Cardiac muscle cell (in vitro differentiated cells and primary cell): Measurements from ENCODE around the gene RFX1. TPM values are rescaled to one million over a fixed set of nuclear protein-coding genes. Genes with fewer than 3 reads are reported as not detected.

ENCODE experiments used
- DNase-seq, 2 donors: peaks; one replicate each; pipeline versions ENCODE4 v3.0.0 to v3.0.0-alpha.2; 2010 to 2017; ENCODE audit warnings: low read depth in 1 of 2, low spot score in 1 of 2
- H3K27ac ChIP-seq: fragments of 200-600 bp; sonication (generic); 2 replicates; pipeline ENCODE4 v1.5.1; 2016
- H3K27me3 ChIP-seq: fragments of 200-600 bp; sonication (generic); 2 replicates; pipeline ENCODE4 v1.6.0; 2016; ENCODE audit warnings: control low read depth
- H3K36me3 ChIP-seq: fragments of 200-600 bp; sonication (generic); 2 replicates; pipeline ENCODE4 v1.5.1; 2016; ENCODE audit warnings: control low read depth
- H3K4me1 ChIP-seq: fragments of 200-600 bp; sonication (generic); 2 replicates; pipeline ENCODE4 v1.8.1; 2017; ENCODE audit warnings: low read depth, mild to moderate bottlenecking, mixed run types
- H3K4me3 ChIP-seq: fragments of 200-600 bp; sonication (generic); 2 replicates; pipeline ENCODE4 v1.5.1; 2016; ENCODE audit warnings: mild to moderate bottlenecking
- H3K9me3 ChIP-seq: fragments of 200-600 bp; sonication (generic); 2 replicates; pipeline ENCODE4 v1.5.1; 2017; ENCODE audit warnings: low read depth, mild to moderate bottlenecking, control low read depth
- polyA plus RNA-seq: library from polyadenylated mRNA; unstranded; fragments of >200 nt; fragmentation: Nextera tagmentation; extraction: Ambion mirVana; gene quantifications from 2 replicates; pipeline ENCODE4 v1.2.1, GENCODE V29; 2016
- total RNA-seq: library from RNA; depleted of rRNA; stranded (reverse); fragments of >200 nt; gene quantifications from 2 replicates; pipeline ENCODE4 v1.2.3, GENCODE V29; 2016
- TF ChIP-seq, protein P1 (sequence below): IDR thresholded peaks from 2 replicates; pipeline ENCODE4 v1.5.1; 2012; ENCODE audit warnings: low read depth, mild to moderate bottlenecking, low read length

Gene RFX1
- total and polyA plus RNA-seq, 2 experiments from 2014 or later: 3.3 to 8.9 TPM

- H3K36me3 ChIP-seq: no peaks in the 10 kb centered on the region
- H3K9me3 ChIP-seq: no peaks in the 10 kb centered on the region
- peak overlapping the region; percentile 42 for H3K27ac ChIP-seq
- TF ChIP-seq, protein P1, sequence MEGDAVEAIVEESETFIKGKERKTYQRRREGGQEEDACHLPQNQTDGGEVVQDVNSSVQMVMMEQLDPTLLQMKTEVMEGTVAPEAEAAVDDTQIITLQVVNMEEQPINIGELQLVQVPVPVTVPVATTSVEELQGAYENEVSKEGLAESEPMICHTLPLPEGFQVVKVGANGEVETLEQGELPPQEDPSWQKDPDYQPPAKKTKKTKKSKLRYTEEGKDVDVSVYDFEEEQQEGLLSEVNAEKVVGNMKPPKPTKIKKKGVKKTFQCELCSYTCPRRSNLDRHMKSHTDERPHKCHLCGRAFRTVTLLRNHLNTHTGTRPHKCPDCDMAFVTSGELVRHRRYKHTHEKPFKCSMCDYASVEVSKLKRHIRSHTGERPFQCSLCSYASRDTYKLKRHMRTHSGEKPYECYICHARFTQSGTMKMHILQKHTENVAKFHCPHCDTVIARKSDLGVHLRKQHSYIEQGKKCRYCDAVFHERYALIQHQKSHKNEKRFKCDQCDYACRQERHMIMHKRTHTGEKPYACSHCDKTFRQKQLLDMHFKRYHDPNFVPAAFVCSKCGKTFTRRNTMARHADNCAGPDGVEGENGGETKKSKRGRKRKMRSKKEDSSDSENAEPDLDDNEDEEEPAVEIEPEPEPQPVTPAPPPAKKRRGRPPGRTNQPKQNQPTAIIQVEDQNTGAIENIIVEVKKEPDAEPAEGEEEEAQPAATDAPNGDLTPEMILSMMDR: no peak
- no peak for DNase-seq
- no peak overlapping the region for H3K4me3 ChIP-seq
- no peaks in the 10 kb centered on the region for H3K27me3 ChIP-seq
- no peaks in the 10 kb centered on the region for H3K4me1 ChIP-seq
Measured at GRCh38 chr19:14002571-14003250, 3.4 kb downstream of the RFX1 start.

GRCh38 chr19:14000691-14001375 lies 5.3 kb downstream of the RFX1 start:
- H3K4me1 ChIP-seq: no peaks in the 10 kb centered on the region
- H3K27ac ChIP-seq: no peak overlapping the region
- DNase-seq: no peak
- H3K36me3 ChIP-seq: no peaks in the 10 kb centered on the region
- H3K9me3 ChIP-seq: no peaks in the 10 kb centered on the region
- H3K4me3 ChIP-seq: no peak overlapping the region
- TF ChIP-seq, protein P1: no peak
- H3K27me3 ChIP-seq: no peaks in the 10 kb centered on the region

GRCh38 chr19:13999085-13999484 lies 7.0 kb downstream of the RFX1 start:
- Histone ChIP-seq H3K36me3 (no peaks in the 10 kb centered on the region), H3K4me1 (no peaks in the 10 kb centered on the region), H3K4me3 (no peak overlapping the region), H3K9me3 (no peaks in the 10 kb centered on the region), H3K27me3 (no peaks in the 10 kb centered on the region), H3K27ac (no peak overlapping the region)
- no peak for DNase-seq
- TF ChIP-seq, protein P1: no peak

DNA sequence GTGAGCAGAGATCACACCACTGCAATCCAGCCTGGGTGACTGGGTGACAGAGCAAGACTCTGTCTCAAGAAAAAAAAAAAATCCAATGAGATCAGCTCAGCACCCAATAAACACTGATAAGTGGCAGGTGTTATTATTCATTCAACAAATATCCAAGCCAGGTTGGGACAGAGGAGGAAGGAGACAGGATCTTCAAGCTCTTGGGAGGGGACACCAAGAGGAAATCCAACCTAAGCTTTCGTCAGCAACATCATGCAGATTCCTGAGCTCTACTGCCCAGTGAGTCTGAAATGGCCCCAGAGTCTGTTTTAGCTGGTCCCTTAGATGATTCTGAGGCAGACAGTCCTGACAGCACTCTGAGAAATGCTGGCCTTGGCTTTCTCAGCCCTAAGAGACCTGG lies 7.7 kb downstream of the RFX1 start:
- Histone ChIP-seq H3K9me3 (no peaks in the 10 kb centered on the region), H3K4me3 (no peak overlapping the region), H3K27me3 (no peaks in the 10 kb centered on the region), H3K4me1 (no peaks in the 10 kb centered on the region), H3K36me3 (no peaks in the 10 kb centered on the region), H3K27ac (no peak overlapping the region)
- DNase-seq: no peak
- TF ChIP-seq, protein P1: no peak

DNA sequence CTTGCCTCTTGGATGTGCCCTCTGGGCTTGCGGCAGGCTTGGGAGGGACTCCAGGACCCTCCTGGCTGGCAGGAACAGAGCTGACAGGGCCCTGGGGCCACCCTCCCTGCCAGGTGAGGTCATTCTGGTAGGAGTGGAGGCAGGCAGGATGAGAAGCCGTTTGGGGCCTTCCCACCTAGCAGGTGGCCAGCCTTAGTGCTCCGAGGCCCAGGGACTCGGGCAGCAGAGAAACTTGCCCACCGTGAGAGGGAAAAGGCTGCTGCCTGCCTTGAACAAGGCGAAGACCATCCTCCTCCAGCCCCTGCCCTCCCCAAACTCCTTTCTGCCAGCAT lies 8.5 kb downstream of the RFX1 start:
- Histone ChIP-seq H3K4me1 (no peaks in the 10 kb centered on the region), H3K27ac (no peak overlapping the region), H3K4me3 (no peak overlapping the region), H3K27me3 (no peaks in the 10 kb centered on the region), H3K36me3 (no peaks in the 10 kb centered on the region), H3K9me3 (no peaks in the 10 kb centered on the region)
- no peak for DNase-seq
- TF ChIP-seq, protein P1: no peak
